IMR-90 (cell line): Measurements from ENCODE around the gene CNST. TPM values are rescaled to one million over a fixed set of nuclear protein-coding genes. Genes with fewer than 3 reads are reported as not detected.

Experiments
- ATAC-seq: fragments of 200-7000 bp; cut with Tn5 transposase; 2 replicates; pipeline ENCODE4 v1.9.1; 2020; ENCODE audit warnings: low read depth, mild to moderate bottlenecking, moderate library complexity
- BruUV-seq: library from RNA; stranded (reverse); fragments of 400-500 nt; replicated peaks from 2 replicates; lab custom pipeline; 2021; lab: Mats Ljungman, UMichigan
- CTCF ChIA-PET: fragments of 300-600 bp; formaldehyde crosslinking; extraction: SDS; loops from one replicate; lab custom pipeline; 2021; ENCODE audit warnings: antibody characterized with exemption; lab: Yijun Ruan, JAX
- POLR2A ChIA-PET: fragments of 300-600 bp; sonication (Branson Sonifier 250); formaldehyde crosslinking; loops from one replicate; lab custom pipeline; 2022; ENCODE audit warnings: antibody characterized with exemption; ENCODE audit not compliant: unreplicated experiment; lab: Charles Lee
- DNase-seq: peaks from one replicate; pipeline ENCODE4 v3.0.0; 2013
- H2AFZ ChIP-seq: replicated peaks from 2 replicates; pipeline ENCODE3; 2013; ENCODE audit warnings: low read length, mild to moderate bottlenecking; ENCODE audit not compliant: poor library complexity
- H2AK5ac ChIP-seq: 2 replicates; pipeline ENCODE4 v1.6.1; 2013; ENCODE audit warnings: low read depth, low read length, inconsistent platforms
- H2AK9ac ChIP-seq: replicated peaks from 2 replicates; pipeline ENCODE3; 2013; ENCODE audit warnings: mild to moderate bottlenecking, low read depth, low read length, moderate library complexity; ENCODE audit not compliant: poor library complexity
- H2BK120ac ChIP-seq: 2 replicates; pipeline ENCODE4 v1.6.1; 2013; ENCODE audit warnings: low read depth, low read length, inconsistent platforms
- H2BK15ac ChIP-seq: 3 replicates; pipeline ENCODE4 v1.6.1; 2013; ENCODE audit warnings: low read depth, low read length, inconsistent platforms
- H2BK20ac ChIP-seq: 2 replicates; pipeline ENCODE4 v1.6.1; 2013; ENCODE audit warnings: low read depth, mild to moderate bottlenecking, inconsistent platforms, low read length, moderate library complexity
- H2BK5ac ChIP-seq: 2 replicates; pipeline ENCODE4 v1.6.1; 2013; ENCODE audit warnings: mild to moderate bottlenecking, low read depth, low read length, inconsistent platforms; ENCODE audit not compliant: poor library complexity, severe bottlenecking
- H3K14ac ChIP-seq: replicated peaks from 2 replicates; pipeline ENCODE4 v1.6.1; 2013; ENCODE audit warnings: low read depth, low read length, inconsistent platforms
- H3K18ac ChIP-seq: 2 replicates; pipeline ENCODE4 v1.6.1; 2013; ENCODE audit warnings: low read depth, low read length, control low read depth
- H3K23ac ChIP-seq: 2 replicates; pipeline ENCODE4 v1.6.1; 2013; ENCODE audit warnings: low read depth, low read length, inconsistent platforms
- H3K27ac ChIP-seq: 2 replicates; pipeline ENCODE4 v1.5.1; 2013; ENCODE audit warnings: mild to moderate bottlenecking, control low read depth, low read length; ENCODE audit not compliant: insufficient read depth
- H3K27me3 ChIP-seq: 2 replicates; pipeline ENCODE4 v1.6.1; 2013; ENCODE audit warnings: low read length; ENCODE audit not compliant: control insufficient read depth, insufficient read depth
- H3K36me3 ChIP-seq: 2 replicates; pipeline ENCODE4 v1.6.1; 2013; ENCODE audit warnings: low read length, mixed read lengths; ENCODE audit not compliant: control insufficient read depth, insufficient read depth
- H3K4ac ChIP-seq: 2 replicates; pipeline ENCODE4 v1.6.1; 2013; ENCODE audit warnings: low read depth, low read length, inconsistent platforms
- H3K4me1 ChIP-seq: 2 replicates; pipeline ENCODE4 v1.6.1; 2013; ENCODE audit warnings: low read length, mixed read lengths; ENCODE audit not compliant: control insufficient read depth, insufficient read depth
- H3K4me2 ChIP-seq: 2 replicates; pipeline ENCODE4 v1.6.1; 2013; ENCODE audit warnings: low read depth, mild to moderate bottlenecking, control low read depth, low read length, moderate library complexity
- H3K4me3 ChIP-seq: 2 replicates; pipeline ENCODE4 v1.5.1; 2013; ENCODE audit warnings: low read depth, mild to moderate bottlenecking, control low read depth, low read length, moderate library complexity; ENCODE audit not compliant: insufficient read depth
- H3K56ac ChIP-seq: 2 replicates; pipeline ENCODE4 v1.6.1; 2013; ENCODE audit warnings: low read length, inconsistent platforms; ENCODE audit not compliant: insufficient read depth; ENCODE audit errors: extremely low read depth
- H3K79me1 ChIP-seq, 2 experiments: 2 replicates each; pipeline ENCODE4 v1.6.1; 2013; ENCODE audit warnings: low read length in 2 of 2, inconsistent platforms in 1 of 2, low read depth in 1 of 2
- H3K9ac ChIP-seq: 2 replicates; pipeline ENCODE4 v1.6.1; 2013; ENCODE audit warnings: low read depth, low read length, control low read depth
- H3K9me1 ChIP-seq: 2 replicates; pipeline ENCODE4 v1.6.1; 2013; ENCODE audit warnings: low read length, inconsistent platforms; ENCODE audit not compliant: insufficient read depth
- H3K9me3 ChIP-seq: 2 replicates; pipeline ENCODE4 v1.6.1; 2013; ENCODE audit warnings: low read length; ENCODE audit not compliant: control insufficient read depth, insufficient read depth
- H4K20me1 ChIP-seq: 2 replicates; pipeline ENCODE4 v1.6.1; 2013; ENCODE audit warnings: low read length, inconsistent platforms; ENCODE audit not compliant: insufficient read depth
- H4K5ac ChIP-seq: 2 replicates; pipeline ENCODE4 v1.6.1; 2013; ENCODE audit warnings: mild to moderate bottlenecking, low read depth, low read length, control low read depth
- H4K8ac ChIP-seq, 2 experiments: 2 replicates each; pipeline ENCODE4 v1.6.1; 2013; ENCODE audit warnings: low read depth in 2 of 2, low read length in 2 of 2, control low read depth in 1 of 2, inconsistent platforms in 1 of 2
- H4K91ac ChIP-seq: 2 replicates; pipeline ENCODE4 v1.6.1; 2013; ENCODE audit warnings: low read depth, low read length, inconsistent platforms; ENCODE audit not compliant: insufficient read depth
- CEBPB ChIP-seq: IDR thresholded peaks from 2 replicates; pipeline ENCODE4 v1.6.1; 2012; ENCODE audit warnings: low read depth, low read length, improper control_type of control experiment
- ELK1 ChIP-seq: fragments of 150-350 bp; IDR thresholded peaks from 2 replicates; pipeline ENCODE4 v1.6.1; 2016; ENCODE audit warnings: low read depth, mild to moderate bottlenecking, low read length, moderate library complexity, borderline replicate concordance
- FOS ChIP-seq: fragments of 150-350 bp; IDR thresholded peaks from 2 replicates; pipeline ENCODE4 v1.6.1; 2016; ENCODE audit warnings: low read depth, low read length
- MAFK ChIP-seq: IDR thresholded peaks from 2 replicates; pipeline ENCODE4 v1.6.1; 2012; ENCODE audit warnings: low read depth, low read length, improper control_type of control experiment
- MAZ ChIP-seq: IDR thresholded peaks from 2 replicates; pipeline ENCODE4 v1.6.1; 2012; ENCODE audit warnings: low read depth, mild to moderate bottlenecking, low read length, improper control_type of control experiment, moderate library complexity, borderline replicate concordance
- MXI1 ChIP-seq: IDR thresholded peaks from 2 replicates; pipeline ENCODE4 v1.6.1; 2012; ENCODE audit warnings: low read depth, mild to moderate bottlenecking, low read length, moderate library complexity, borderline replicate concordance
- NFE2L2 ChIP-seq: fragments of 150-350 bp; IDR thresholded peaks from 2 replicates; pipeline ENCODE4 v1.6.1; 2016; ENCODE audit warnings: low read depth, mild to moderate bottlenecking, low read length
- POLR2A ChIP-seq: IDR thresholded peaks from 2 replicates; pipeline ENCODE4 v1.6.1; 2012; ENCODE audit warnings: mild to moderate bottlenecking, low read depth, low read length
- RAD21 ChIP-seq: IDR thresholded peaks from 2 replicates; pipeline ENCODE4 v1.6.1; 2012; ENCODE audit warnings: low read length, improper control_type of control experiment
- RCOR1 ChIP-seq: IDR thresholded peaks from 2 replicates; pipeline ENCODE4 v1.6.1; 2012; ENCODE audit warnings: mild to moderate bottlenecking, low read length, improper control_type of control experiment; ENCODE audit not compliant: insufficient replicate concordance
- RFX5 ChIP-seq: IDR thresholded peaks from 2 replicates; pipeline ENCODE4 v1.8.0; 2012; ENCODE audit warnings: low read depth, mild to moderate bottlenecking, low read length, moderate library complexity
- SMC3 ChIP-seq: fragments of 150-350 bp; IDR thresholded peaks from 2 replicates; pipeline ENCODE4 v1.6.1; 2016; ENCODE audit warnings: low read depth, mild to moderate bottlenecking, antibody characterized with exemption, low read length, moderate library complexity
- WGBS, 2 experiments: methylation state at CpG; one replicate each; pipeline versions ENCODE4 v1.1.5 to v1.1.7; 2013; ENCODE audit warnings: missing lambda C conversion rate in 2 of 2; ENCODE audit not compliant: insufficient read length in 1 of 2; ENCODE audit errors: extremely low coverage in 2 of 2; 5-methylcytosine and 5-hydroxymethylcytosine counted together
- dilution Hi-C: fragments of 300-500 bp; cut with HindIII; formaldehyde crosslinking; loops from one replicate; pipeline ENCODE4 v1.14.3; 2018; ENCODE audit warnings: low sequenced_read_pairs; ENCODE audit not compliant: unreplicated experiment
- in situ Hi-C: fragments of 300-500 bp; cut with MboI; formaldehyde crosslinking; loops from 3 replicates; pipeline ENCODE4 v1.14.3; 2019; ENCODE audit warnings: low sequenced_read_pairs, inconsistent platforms, mixed read lengths
- intact Hi-C: fragments of 100-400 bp; cut with micrococcal nuclease; formaldehyde crosslinking; loops from 2 replicates; pipeline ENCODE4 v1.10.0; 2022
- polyA plus RNA-seq, 3 experiments: library from polyadenylated mRNA; depleted of rRNA; stranded (reverse); fragments of >200 nt; gene quantifications; 2 replicates each; pipeline ENCODE4 v1.2.3, GENCODE V29; 2012; ENCODE audit warnings: low replicate concordance in 1 of 3
- total RNA-seq: library from RNA; depleted of rRNA; stranded (reverse); fragments of >200 nt; gene quantifications from 2 replicates; pipeline ENCODE4 v1.2.3, GENCODE V29; 2012

CNST gene
- total and polyA plus RNA-seq, 2 of the 4 experiments (the other 2 are of a cell fraction) = 15.4 to 25.5 TPM

GRCh38 chr1:246624091-246624490 is 57.8 kb downstream of the CNST start:
- H3K9me3 ChIP-seq = no peaks in the 10 kb centered on the region; the same call in 1 of the 2 replicates
- no peak overlapping the region for H3K4me2 ChIP-seq
- H2BK5ac ChIP-seq = no peak overlapping the region
- H3K79me1 ChIP-seq = peaks cover 30 to 70% of the 10 kb centered on the region in 2 experiments
- no peak overlapping the region for H2AK5ac ChIP-seq
- intact Hi-C loops (no loop called here), in situ Hi-C loops (no loop called here), dilution Hi-C loops (no loop called here)
- H4K5ac ChIP-seq = no peak overlapping the region
- H2BK20ac ChIP-seq = no peak overlapping the region
- ChIA-PET POLR2A (no interaction called here), CTCF (no interaction called here)
- no peak overlapping the region for H2BK120ac ChIP-seq
- no peak overlapping the region for H2BK15ac ChIP-seq
- no peak overlapping the region for H3K18ac ChIP-seq
- peaks cover 6% of the 10 kb centered on the region for H3K36me3 ChIP-seq
- peaks cover 5% of the 10 kb centered on the region for H3K4me1 ChIP-seq
- H3K56ac ChIP-seq = no peak overlapping the region
- no peak overlapping the region for H4K91ac ChIP-seq
- peaks cover 4% of the 10 kb centered on the region for H3K9me1 ChIP-seq
- H4K8ac ChIP-seq = no peak overlapping the region; a peak in 1 of 4 replicates
- H3K27me3 ChIP-seq = no peaks in the 10 kb centered on the region
- DNase-seq (no peak), ATAC-seq (no peak)
- no peak overlapping the region for H3K4ac ChIP-seq
- H3K23ac ChIP-seq = no peak overlapping the region
- H4K20me1 ChIP-seq = no peaks in the 10 kb centered on the region; the same call in 1 of the 2 replicates
- no peak overlapping the region for H2AFZ ChIP-seq
- WGBS, 2 experiments = no CpG with 5 or more reads among the region's 5 CpGs
- H2AK9ac ChIP-seq = no peak overlapping the region
- H3K27ac ChIP-seq = no peak overlapping the region
- no peak overlapping the region for H3K9ac ChIP-seq
- H3K14ac ChIP-seq = no peak overlapping the region
- TF ChIP-seq POLR2A (no peak), MAZ (no peak), ELK1 (no peak), CEBPB (no peak), MXI1 (no peak), RFX5 (no peak), MAFK (no peak), FOS (no peak), NFE2L2 (no peak), RCOR1 (no peak), RAD21 (no peak), SMC3 (no peak)
- no TSS peak for BruUV-seq
- no peak overlapping the region for H3K4me3 ChIP-seq
